ENCODE results near the gene ZNF17.
A peak's percentile ranks its signal among the peaks of the same experiment; 100 is the strongest.

ZNF17 gene

GRCh38 chr19:57406516-57407123 lies 4.3 kb upstream of the ZNF17 start:
- Histone ChIP-seq H3K79me2 (ENCODE audit: insufficient read depth, low read length) (peaks cover 5% of the 10 kb centered on the region; the same call in 1 of the 2 replicates), H4K20me1 (ENCODE audit: insufficient read depth, low read length, poor library complexity, severe bottlenecking) (no peaks in the 10 kb centered on the region), H3K9ac (ENCODE audit: low read depth, low read length, poor library complexity, severe bottlenecking) (no peak overlapping the region), H3K36me3 (ENCODE audit: insufficient read depth, low read length) (peaks cover 3% of the 10 kb centered on the region; the same call in 1 of the 2 replicates), H2AFZ (ENCODE audit: low read length) (no peak overlapping the region), H3K4me2 (ENCODE audit: low read depth, low read length, poor library complexity, severe bottlenecking) (no peak overlapping the region), H3K9me2 (replicated peaks; ENCODE audit: low read depth, low read length) (no peaks in the 10 kb centered on the region), H3K27me3 (ENCODE audit: insufficient read depth, low read length, poor library complexity, severe bottlenecking) (no peaks in the 10 kb centered on the region), H3K4me1 (ENCODE audit: insufficient read depth, low read length, poor library complexity, severe bottlenecking) (peaks cover 6% of the 10 kb centered on the region), H3F3A (ENCODE audit: low read depth) (no peaks in the 10 kb centered on the region), H3K4me3 (ENCODE audit: low read length, poor library complexity, severe bottlenecking) (no peak overlapping the region), H3K9me3 (ENCODE audit: insufficient read depth, low read depth, low read length) (peaks cover 9% of the 10 kb centered on the region; the same call in 1 of the 2 replicates)
- TF ChIP-seq CTCF (conservative IDR thresholded peaks at IDR 0.05; ENCODE audit: low read length) (peak; percentile 85), EZH2phosphoT487 (IDR thresholded peaks at IDR 0.05; ENCODE audit: borderline replicate concordance) (no peak)

- Histone ChIP-seq H3K79me2 (ENCODE audit: insufficient read depth, low read length) (no peaks in the 10 kb centered on the region), H3K9me2 (replicated peaks; ENCODE audit: low read depth, low read length) (no peaks in the 10 kb centered on the region), H3K4me3 (ENCODE audit: low read length, poor library complexity, severe bottlenecking) (no peak overlapping the region), H3K4me1 (ENCODE audit: insufficient read depth, low read length, poor library complexity, severe bottlenecking) (peaks cover 3% of the 10 kb centered on the region), H2AFZ (ENCODE audit: low read length) (no peak overlapping the region), H3K9ac (ENCODE audit: low read depth, low read length, poor library complexity, severe bottlenecking) (no peak overlapping the region), H3K27me3 (ENCODE audit: insufficient read depth, low read length, poor library complexity, severe bottlenecking) (no peaks in the 10 kb centered on the region), H3K4me2 (ENCODE audit: low read depth, low read length, poor library complexity, severe bottlenecking) (no peak overlapping the region), H4K20me1 (ENCODE audit: insufficient read depth, low read length, poor library complexity, severe bottlenecking) (no peaks in the 10 kb centered on the region), H3K9me3 (ENCODE audit: insufficient read depth, low read depth, low read length) (no peaks in the 10 kb centered on the region), H3K36me3 (ENCODE audit: insufficient read depth, low read length) (peaks cover 24% of the 10 kb centered on the region; the same call in 1 of the 2 replicates), H3F3A (ENCODE audit: low read depth) (no peaks in the 10 kb centered on the region)
- no peak for TF ChIP-seq EZH2phosphoT487 (IDR thresholded peaks at IDR 0.05; ENCODE audit: borderline replicate concordance)
- TF ChIP-seq CTCF (conservative IDR thresholded peaks at IDR 0.05; ENCODE audit: low read length) = no peak
These were observed 8.5 kb downstream of the ZNF17 start for GRCh38 chr19:57419439-57419838.

- TF ChIP-seq CTCF (conservative IDR thresholded peaks at IDR 0.05; ENCODE audit: low read length) = no peak
- H3K4me2 ChIP-seq (ENCODE audit: low read depth, low read length, poor library complexity, severe bottlenecking) = no peak overlapping the region
- no peaks in the 10 kb centered on the region for H3K79me2 ChIP-seq (ENCODE audit: insufficient read depth, low read length)
- H3K9me2 ChIP-seq (replicated peaks; ENCODE audit: low read depth, low read length) = no peaks in the 10 kb centered on the region
- H3K4me3 ChIP-seq (ENCODE audit: low read length, poor library complexity, severe bottlenecking) = no peak overlapping the region
- no peak overlapping the region for H3K9ac ChIP-seq (ENCODE audit: low read depth, low read length, poor library complexity, severe bottlenecking)
- no peaks in the 10 kb centered on the region for H4K20me1 ChIP-seq (ENCODE audit: insufficient read depth, low read length, poor library complexity, severe bottlenecking)
- no peaks in the 10 kb centered on the region for H3K9me3 ChIP-seq (ENCODE audit: insufficient read depth, low read depth, low read length)
- H3F3A ChIP-seq (ENCODE audit: low read depth) = no peaks in the 10 kb centered on the region
- no peak overlapping the region for H2AFZ ChIP-seq (ENCODE audit: low read length)
- peaks cover 3% of the 10 kb centered on the region for H3K4me1 ChIP-seq (ENCODE audit: insufficient read depth, low read length, poor library complexity, severe bottlenecking)
- H3K36me3 ChIP-seq (ENCODE audit: insufficient read depth, low read length) = peaks cover 24% of the 10 kb centered on the region; the same call in 1 of the 2 replicates
- H3K27me3 ChIP-seq (ENCODE audit: insufficient read depth, low read length, poor library complexity, severe bottlenecking) = no peaks in the 10 kb centered on the region
These were observed 10.1 kb downstream of the ZNF17 start for GRCh38 chr19:57421037-57421436.
